CD4-positive, alpha-beta memory T cell (primary cell): ENCODE data around the gene MORC1. TPM values are rescaled to one million over a fixed set of nuclear protein-coding genes. Genes with fewer than 3 reads are reported as not detected.

Experiments used
- CTCF ChIA-PET: fragments of 350-600 bp; sonication (Branson Sonifier 250); formaldehyde crosslinking; loops from one replicate; lab custom pipeline; 2021; ENCODE audit warnings: inconsistent platforms; ENCODE audit not compliant: partially characterized antibody; lab: Charles Lee
- POLR2A ChIA-PET: fragments of 350-600 bp; sonication (Branson Sonifier 250); formaldehyde crosslinking; loops from one replicate; lab custom pipeline; 2021; ENCODE audit not compliant: partially characterized antibody; lab: Charles Lee
- DNase-seq, 5 donors: peaks; one replicate each; pipeline versions ENCODE4 v3.0.0 to v3.0.0-alpha.2; 2020 to 2022; ENCODE audit warnings: mixed read lengths in 1 of 5
- H3K27ac ChIP-seq: one replicate; pipeline ENCODE4 v1.7.0; 2013; ENCODE audit warnings: low read depth, low read length
- H3K27me3 ChIP-seq: 2 replicates; pipeline ENCODE4 v1.7.0; 2013; ENCODE audit warnings: mild to moderate bottlenecking, low read length, moderate library complexity; ENCODE audit not compliant: insufficient read depth
- H3K36me3 ChIP-seq: 2 replicates; pipeline ENCODE4 v1.7.0; 2013; ENCODE audit warnings: mild to moderate bottlenecking, low read length, moderate library complexity; ENCODE audit not compliant: insufficient read depth
- H3K4me1 ChIP-seq: 2 replicates; pipeline ENCODE4 v1.7.0; 2013; ENCODE audit warnings: mild to moderate bottlenecking, low read length, moderate library complexity; ENCODE audit not compliant: insufficient read depth
- H3K4me3 ChIP-seq, 2 donors: one replicate each; pipeline ENCODE4 v1.7.0; 2013; ENCODE audit warnings: low read length in 2 of 2, mild to moderate bottlenecking in 1 of 2
- H3K9me3 ChIP-seq, 2 donors: one replicate each; pipeline ENCODE4 v1.7.0; 2013; ENCODE audit warnings: low read length in 2 of 2, control low read depth in 1 of 2; ENCODE audit not compliant: control insufficient read depth in 1 of 2
- H3K27ac Mint-ChIP-seq, 7 donors: one replicate each; pipeline ENCODE4 v1.8.0; 2020 to 2021; ENCODE audit warnings: mixed read lengths in 7 of 7, mild to moderate bottlenecking in 6 of 7, inconsistent platforms in 3 of 7, moderate library complexity in 3 of 7
- H3K27me3 Mint-ChIP-seq, 2 donors: one replicate each; pipeline ENCODE4 v1.8.0; 2020 to 2021; ENCODE audit warnings: mixed read lengths in 2 of 2
- H3K36me3 Mint-ChIP-seq, 2 donors: one replicate each; pipeline ENCODE4 v1.8.0; 2020 to 2021; ENCODE audit warnings: mixed read lengths in 2 of 2, inconsistent platforms in 1 of 2, mild to moderate bottlenecking in 1 of 2
- H3K4me1 Mint-ChIP-seq, 4 donors: one replicate each; pipeline ENCODE4 v1.8.0; 2020 to 2021; ENCODE audit warnings: mixed read lengths in 4 of 4, mild to moderate bottlenecking in 1 of 4
- H3K4me3 Mint-ChIP-seq, 8 donors: one replicate each; pipeline ENCODE4 v1.8.0; 2020 to 2021; ENCODE audit warnings: mixed read lengths in 8 of 8, mild to moderate bottlenecking in 7 of 8, moderate library complexity in 6 of 8, inconsistent platforms in 3 of 8
- H3K9me3 Mint-ChIP-seq, 8 donors: one replicate each; pipeline ENCODE4 v1.8.0; 2020 to 2021; ENCODE audit warnings: mixed read lengths in 8 of 8, mild to moderate bottlenecking in 5 of 8, inconsistent platforms in 3 of 8, moderate library complexity in 1 of 8
- intact Hi-C: fragments of 100-400 bp; cut with micrococcal nuclease; formaldehyde crosslinking; loops from one replicate; pipeline ENCODE4 v1.15.1; 2023
- polyA plus RNA-seq, 2 donors: library from polyadenylated mRNA; unstranded; fragments of 300-500 nt; fragmentation: Illumina TruSeq; gene quantifications; one replicate each; pipeline ENCODE4 v1.2.3, GENCODE V29; 2021
- total RNA-seq, 2 experiments: library from RNA; stranded (reverse); gene quantifications; one replicate each; pipeline ENCODE4 v1.2.3, GENCODE V29; 2021

The MORC1 gene
- total and polyA plus RNA-seq, 4 experiments from 2014 or later = not detected

- Histone ChIP-seq H3K9me3 (no peaks in the 10 kb centered on the region), H3K27me3 (no peaks in the 10 kb centered on the region), H3K4me1 (no peaks in the 10 kb centered on the region), H3K27ac (no peak overlapping the region), H3K4me3 (no peak overlapping the region), H3K36me3 (no peaks in the 10 kb centered on the region)
- intact Hi-C loops = no loop called here
- no peak for DNase-seq
- ChIA-PET CTCF (no interaction called here), POLR2A (no interaction called here)
- Mint-ChIP-seq H3K4me3 (no peak overlapping the region), H3K4me1 (peaks cover 0 to 3% (median under 1%) of the 10 kb centered on the region in 4 donors), H3K27ac (no peak overlapping the region), H3K9me3 (no peaks in the 10 kb centered on the region), H3K36me3 (no peaks in the 10 kb centered on the region), H3K27me3 (no peaks in the 10 kb centered on the region)
Observed at GRCh38 chr3:108970561-108970960, 147.4 kb downstream of the MORC1 start.

DNA sequence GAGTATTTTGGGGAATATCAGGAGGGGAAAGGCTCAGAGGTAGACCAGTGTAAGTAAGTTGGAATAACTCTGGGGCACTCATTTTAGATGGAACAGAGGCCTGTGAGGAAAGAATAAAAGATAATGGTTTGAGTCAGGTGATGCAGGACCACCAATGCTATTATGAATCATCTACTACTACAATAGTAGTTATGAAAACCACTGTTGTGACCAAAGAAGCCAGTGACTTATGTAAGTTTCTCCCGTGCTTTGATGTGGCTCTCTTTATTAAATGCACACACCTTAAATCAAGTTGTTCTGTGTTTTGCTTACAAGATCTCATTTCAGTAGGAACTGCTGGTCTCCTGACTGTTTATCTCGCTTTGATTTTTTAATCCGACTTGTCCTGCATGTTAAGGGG is 151.2 kb downstream of the MORC1 start:
- POLR2A ChIA-PET = no interaction called here
- H3K36me3 Mint-ChIP-seq = no peaks in the 10 kb centered on the region
- no peaks in the 10 kb centered on the region for H3K4me1 ChIP-seq

GRCh38 chr3:108959017-108959416 is 158.9 kb downstream of the MORC1 start:
- Histone ChIP-seq H3K27me3 (no peaks in the 10 kb centered on the region), H3K4me3 (no peak overlapping the region), H3K27ac (no peak overlapping the region), H3K36me3 (no peaks in the 10 kb centered on the region), H3K9me3 (no peaks in the 10 kb centered on the region), H3K4me1 (no peaks in the 10 kb centered on the region)
- DNase-seq = no peak
- peaks cover 0 to 6% of the 10 kb centered on the region in 2 donors for H3K27me3 Mint-ChIP-seq
- no peaks in the 10 kb centered on the region for H3K9me3 Mint-ChIP-seq
- H3K4me3 Mint-ChIP-seq = no peak overlapping the region
- CTCF ChIA-PET = no interaction called here
- H3K4me1 Mint-ChIP-seq = no peaks in the 10 kb centered on the region
- POLR2A ChIA-PET = no interaction called here
- H3K27ac Mint-ChIP-seq = no peak overlapping the region
- no peaks in the 10 kb centered on the region for H3K36me3 Mint-ChIP-seq
- intact Hi-C loops = no loop called here

More for the DNA sequence above, 151.2 kb downstream of the MORC1 start:
- Mint-ChIP-seq H3K27me3 (no peaks in the 10 kb centered on the region), H3K4me1 (peaks cover 0 to 3% (median under 1%) of the 10 kb centered on the region in 4 donors), H3K27ac (no peak overlapping the region), H3K4me3 (no peak overlapping the region), H3K9me3 (no peaks in the 10 kb centered on the region)
- DNase-seq = no peak
- intact Hi-C loops = no loop called here
- CTCF ChIA-PET = no interaction called here
- no peaks in the 10 kb centered on the region for H3K36me3 ChIP-seq
- no peaks in the 10 kb centered on the region for H3K9me3 ChIP-seq
- H3K27ac ChIP-seq = no peak overlapping the region
- H3K27me3 ChIP-seq = no peaks in the 10 kb centered on the region
- H3K4me3 ChIP-seq = no peak overlapping the region

DNA sequence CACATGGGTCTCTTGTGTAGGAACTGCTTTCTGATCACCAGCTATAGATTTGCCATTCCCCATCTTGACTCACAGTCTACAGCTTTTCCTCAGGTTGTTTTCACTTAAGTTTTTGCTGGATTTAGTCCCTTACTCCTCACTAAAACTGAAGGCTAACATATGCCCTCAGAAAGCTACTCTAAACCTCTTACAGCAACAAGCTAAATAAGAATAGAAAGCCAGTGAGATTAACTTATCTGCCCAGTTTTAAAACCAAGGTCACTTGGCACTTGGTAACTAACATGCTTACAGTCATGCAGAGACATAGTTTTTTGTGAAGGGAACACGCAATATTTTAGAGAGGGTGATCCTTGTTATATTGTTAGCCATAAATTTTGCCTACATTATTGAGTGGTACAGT is 164.2 kb downstream of the MORC1 start, which contains the start of gene GUCA1C:
Gene GUCA1C, minus strand, starts transcription at position 180 of the 400 bp plus-strand sequence. Its CDS starts 117 bp downstream, at position 63.
- Mint-ChIP-seq H3K4me1 (no peaks in the 10 kb centered on the region), H3K36me3 (no peaks in the 10 kb centered on the region), H3K27me3 (peaks cover 6 to 11% of the 10 kb centered on the region in 2 donors), H3K9me3 (no peaks in the 10 kb centered on the region), H3K27ac (no peak within 1 kb of the TSS), H3K4me3 (no peak within 1 kb of the TSS)
- DNase-seq = no peak
- ChIA-PET CTCF (interaction anchor here (0.6 kb wide), 1 partner anchor 1533 kb away, joined by 3 read pairs; no protein-coding TSS in a partner anchor), POLR2A (no interaction called here)
- H3K27me3 ChIP-seq = no peaks in the 10 kb centered on the region
- no peak within 1 kb of the TSS for H3K27ac ChIP-seq
- H3K36me3 ChIP-seq = no peaks in the 10 kb centered on the region
- no peaks in the 10 kb centered on the region for H3K4me1 ChIP-seq
- intact Hi-C loops = no loop called here
- H3K9me3 ChIP-seq = no peaks in the 10 kb centered on the region
- no peak within 1 kb of the TSS for H3K4me3 ChIP-seq

- H3K27me3 ChIP-seq = no peaks in the 10 kb centered on the region
- no peaks in the 10 kb centered on the region for H3K36me3 Mint-ChIP-seq
- H3K9me3 ChIP-seq = no peaks in the 10 kb centered on the region
- ChIA-PET POLR2A (no interaction called here), CTCF (interaction anchor here (0.6 kb wide), 1 partner anchor 1532 kb away, joined by 3 read pairs; no protein-coding TSS in a partner anchor)
- intact Hi-C loops = no loop called here
- DNase-seq = no peak
- H3K36me3 ChIP-seq = no peaks in the 10 kb centered on the region
- no peak overlapping the region for H3K4me3 ChIP-seq
- peaks cover 6 to 13% of the 10 kb centered on the region in 2 donors for H3K27me3 Mint-ChIP-seq
- no peaks in the 10 kb centered on the region for H3K4me1 Mint-ChIP-seq
- no peaks in the 10 kb centered on the region for H3K9me3 Mint-ChIP-seq
- no peak overlapping the region for H3K27ac Mint-ChIP-seq
- H3K27ac ChIP-seq = no peak overlapping the region
- H3K4me1 ChIP-seq = no peaks in the 10 kb centered on the region
- no peak overlapping the region for H3K4me3 Mint-ChIP-seq
Observed at GRCh38 chr3:108953210-108953609, 164.7 kb downstream of the MORC1 start.

GRCh38 chr3:108951820-108952501 is 166.0 kb downstream of the MORC1 start:
- no peak overlapping the region for H3K27ac Mint-ChIP-seq
- no peak overlapping the region for H3K4me3 ChIP-seq
- H3K9me3 Mint-ChIP-seq = peaks cover 0 to 3% (median 0%) of the 10 kb centered on the region in 8 donors
- peaks cover 6 to 13% of the 10 kb centered on the region in 2 donors for H3K27me3 Mint-ChIP-seq
- no peaks in the 10 kb centered on the region for H3K36me3 Mint-ChIP-seq
- no peaks in the 10 kb centered on the region for H3K9me3 ChIP-seq
- H3K4me1 ChIP-seq = no peaks in the 10 kb centered on the region
- DNase-seq = no peak
- intact Hi-C loops = no loop called here
- H3K4me1 Mint-ChIP-seq = no peaks in the 10 kb centered on the region
- H3K27ac ChIP-seq = no peak overlapping the region
- H3K4me3 Mint-ChIP-seq = no peak overlapping the region
- ChIA-PET CTCF (no interaction called here), POLR2A (no interaction called here)
- H3K27me3 ChIP-seq = no peaks in the 10 kb centered on the region
- no peaks in the 10 kb centered on the region for H3K36me3 ChIP-seq

- CTCF ChIA-PET = no interaction called here
- Histone ChIP-seq H3K27ac (no peak overlapping the region), H3K4me3 (no peak overlapping the region)
Observed at GRCh38 chr3:108947855-108948254, 170.1 kb downstream of the MORC1 start.

More at GRCh38 chr3:108947855-108948254, 170.1 kb downstream of the MORC1 start:
- Histone ChIP-seq H3K36me3 (no peaks in the 10 kb centered on the region), H3K9me3 (no peaks in the 10 kb centered on the region), H3K27me3 (no peaks in the 10 kb centered on the region), H3K4me1 (no peaks in the 10 kb centered on the region)
- no peak for DNase-seq
- intact Hi-C loops = no loop called here
- Mint-ChIP-seq H3K9me3 (peaks cover 0 to 3% (median 0%) of the 10 kb centered on the region in 8 donors), H3K4me3 (no peak overlapping the region), H3K27me3 (peaks cover 0 to 10% of the 10 kb centered on the region in 2 donors), H3K36me3 (no peaks in the 10 kb centered on the region), H3K4me1 (no peaks in the 10 kb centered on the region), H3K27ac (no peak overlapping the region)
- POLR2A ChIA-PET = no interaction called here
